Neuron (in vitro differentiated cells): ENCODE results near the gene RHPN2.
"Not testable (repeated sequence)": the region's sequence is repeated elsewhere in the genome, so short reads cannot be mapped to it uniquely, and the experiment has no call there.

Source experiments
- H2AFZ ChIP-seq: one replicate; pipeline ENCODE4 v1.6.1; 2013; ENCODE audit warnings: low read depth, mild to moderate bottlenecking, inconsistent platforms, low read length, moderate library complexity
- H3K27me3 ChIP-seq: one replicate; pipeline ENCODE4 v1.6.1; 2013; ENCODE audit warnings: low read length; ENCODE audit not compliant: insufficient read depth
- H3K36me3 ChIP-seq: one replicate; pipeline ENCODE4 v1.6.1; 2013; ENCODE audit warnings: low read length; ENCODE audit not compliant: insufficient read depth
- H3K4me1 ChIP-seq: one replicate; pipeline ENCODE4 v1.6.1; 2013; ENCODE audit warnings: low read length; ENCODE audit not compliant: insufficient read depth
- H3K4me3 ChIP-seq: 2 replicates; pipeline ENCODE4 v1.5.1; 2013; ENCODE audit warnings: mild to moderate bottlenecking, low read length, moderate library complexity
- H3K9me3 ChIP-seq: one replicate; pipeline ENCODE4 v1.6.1; 2013; ENCODE audit warnings: low read length

Gene RHPN2

GRCh38 chr19:33000910-33001309 lies 63.8 kb downstream of the RHPN2 start:
- Histone ChIP-seq H3K9me3 (no peaks in the 10 kb centered on the region), H3K27me3 (no peaks in the 10 kb centered on the region), H3K4me1 (no peaks in the 10 kb centered on the region), H3K36me3 (peaks cover 10% of the 10 kb centered on the region), H3K4me3 (no peak overlapping the region), H2AFZ (no peak overlapping the region)

- no peaks in the 10 kb centered on the region for H3K27me3 ChIP-seq
- H3K9me3 ChIP-seq = no peaks in the 10 kb centered on the region
- peaks cover 11% of the 10 kb centered on the region for H3K36me3 ChIP-seq
Measured at GRCh38 chr19:33000510-33000909, 64.2 kb downstream of the RHPN2 start.

GRCh38 chr19:32998722-32999121 lies 66.0 kb downstream of the RHPN2 start:
- no peaks in the 10 kb centered on the region for H3K27me3 ChIP-seq
- H3K4me1 ChIP-seq = no peaks in the 10 kb centered on the region
- no peak overlapping the region for H2AFZ ChIP-seq
- peaks cover 14% of the 10 kb centered on the region for H3K36me3 ChIP-seq
- H3K9me3 ChIP-seq = no peaks in the 10 kb centered on the region
- no peak overlapping the region for H3K4me3 ChIP-seq

More at GRCh38 chr19:33000510-33000909, 64.2 kb downstream of the RHPN2 start:
- Histone ChIP-seq H3K4me3 (no peak overlapping the region), H2AFZ (no peak overlapping the region), H3K4me1 (no peaks in the 10 kb centered on the region)

- Histone ChIP-seq H3K36me3 (peaks cover 14% of the 10 kb centered on the region), H3K27me3 (no peaks in the 10 kb centered on the region), H3K9me3 (no peaks in the 10 kb centered on the region), H3K4me1 (no peaks in the 10 kb centered on the region), H3K4me3 (no peak overlapping the region), H2AFZ (no peak overlapping the region)
Measured at GRCh38 chr19:32997716-32998355, 66.9 kb downstream of the RHPN2 start.

- H3K4me3 ChIP-seq, H3K9me3 ChIP-seq, H3K4me1 ChIP-seq, H3K27me3 ChIP-seq, H2AFZ ChIP-seq: not testable (repeated sequence)
- peaks cover 15% of the 10 kb centered on the region for H3K36me3 ChIP-seq
Measured at GRCh38 chr19:32997061-32997464, 67.6 kb downstream of the RHPN2 start.

GRCh38 chr19:32995966-32996365 lies 68.7 kb downstream of the RHPN2 start:
- H3K9me3 ChIP-seq, H3K27me3 ChIP-seq, H3K4me3 ChIP-seq, H2AFZ ChIP-seq, H3K4me1 ChIP-seq: not testable (repeated sequence)
- peaks cover 15% of the 10 kb centered on the region for H3K36me3 ChIP-seq

GRCh38 chr19:32988724-32989123 lies 76.0 kb downstream of the RHPN2 start:
- no peaks in the 10 kb centered on the region for H3K27me3 ChIP-seq
- no peaks in the 10 kb centered on the region for H3K9me3 ChIP-seq
- no peaks in the 10 kb centered on the region for H3K4me1 ChIP-seq
- H3K4me3 ChIP-seq = no peak overlapping the region
- peaks cover 19% of the 10 kb centered on the region for H3K36me3 ChIP-seq
- H2AFZ ChIP-seq = no peak overlapping the region

- H3K4me3 ChIP-seq = not testable (repeated sequence)
Measured at GRCh38 chr19:32988254-32988653, 76.4 kb downstream of the RHPN2 start.

GRCh38 chr19:32982488-32982887 lies 82.2 kb downstream of the RHPN2 start:
- H2AFZ ChIP-seq, H3K4me1 ChIP-seq, H3K9me3 ChIP-seq, H3K27me3 ChIP-seq, H3K4me3 ChIP-seq: not testable (repeated sequence)
- peaks cover 14% of the 10 kb centered on the region for H3K36me3 ChIP-seq

More at GRCh38 chr19:32988254-32988653, 76.4 kb downstream of the RHPN2 start:
- not testable (repeated sequence) for H2AFZ ChIP-seq, H3K27me3 ChIP-seq, H3K4me1 ChIP-seq, H3K9me3 ChIP-seq
- peaks cover 19% of the 10 kb centered on the region for H3K36me3 ChIP-seq

- H3K9me3 ChIP-seq, H3K27me3 ChIP-seq, H3K4me1 ChIP-seq, H3K4me3 ChIP-seq, H2AFZ ChIP-seq: not testable (repeated sequence)
- peaks cover 17% of the 10 kb centered on the region for H3K36me3 ChIP-seq
Measured at GRCh38 chr19:32979807-32980206, 84.9 kb downstream of the RHPN2 start.

GRCh38 chr19:32977813-32978212 lies 86.9 kb downstream of the RHPN2 start:
- not testable (repeated sequence) for H3K27me3 ChIP-seq, H3K4me1 ChIP-seq, H2AFZ ChIP-seq, H3K9me3 ChIP-seq, H3K4me3 ChIP-seq
- peaks cover 17% of the 10 kb centered on the region for H3K36me3 ChIP-seq

- H3K9me3 ChIP-seq = no peaks in the 10 kb centered on the region
- H2AFZ ChIP-seq = no peak overlapping the region
- H3K36me3 ChIP-seq = peaks cover 17% of the 10 kb centered on the region
- no peak overlapping the region for H3K4me3 ChIP-seq
- no peaks in the 10 kb centered on the region for H3K4me1 ChIP-seq
- no peaks in the 10 kb centered on the region for H3K27me3 ChIP-seq
Measured at GRCh38 chr19:32977280-32977679, 87.4 kb downstream of the RHPN2 start.

GRCh38 chr19:32976223-32976805 lies 88.4 kb downstream of the RHPN2 start:
- Histone ChIP-seq H2AFZ (no peak overlapping the region), H3K4me3 (no peak overlapping the region), H3K36me3 (peaks cover 17% of the 10 kb centered on the region), H3K4me1 (no peaks in the 10 kb centered on the region), H3K9me3 (no peaks in the 10 kb centered on the region), H3K27me3 (no peaks in the 10 kb centered on the region)
